ENCODE measurements around the gene MYH6. TPM values are rescaled to one million over a fixed set of nuclear protein-coding genes. Genes with fewer than 3 reads are reported as not detected.
"Not testable (repeated sequence)": the region's sequence is repeated elsewhere in the genome, so short reads cannot be mapped to it uniquely, and the experiment has no call there.

Gene MYH6
- total RNA-seq, 1 donor from 2014 or later: 0.11 TPM

DNA sequence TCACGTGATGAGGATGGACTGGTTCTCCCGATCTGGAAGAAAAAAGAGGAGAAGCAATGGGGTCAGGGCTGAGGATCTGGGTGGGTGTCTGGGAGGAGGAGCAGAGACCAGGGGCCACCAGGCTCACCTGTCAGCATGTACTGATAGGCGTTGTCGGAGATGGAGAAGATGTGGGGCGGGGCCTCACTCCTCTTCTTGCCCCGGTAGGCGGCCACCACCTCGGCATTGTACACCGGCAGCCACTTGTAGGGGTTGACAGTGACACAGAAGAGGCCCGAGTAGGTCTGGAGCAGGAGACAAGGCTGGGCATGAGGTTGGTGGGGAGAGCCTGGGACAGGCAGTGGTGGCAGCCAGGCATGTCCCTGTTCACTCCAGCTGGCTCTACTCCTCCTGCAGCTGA lies 3.0 kb downstream of the MYH6 start:
- no peak for DNase-seq (ENCODE audit: low spot score)
- no peaks in the 10 kb centered on the region for H3K9me3 Mint-ChIP-seq
- H3K36me3 Mint-ChIP-seq (ENCODE audit: low read depth): no peaks in the 10 kb centered on the region
- no peaks in the 10 kb centered on the region for H3K4me1 Mint-ChIP-seq (ENCODE audit: low read depth)
- H3K27me3 Mint-ChIP-seq (ENCODE audit: low read depth): no peaks in the 10 kb centered on the region
- no peak overlapping the region for H3K4me3 Mint-ChIP-seq (ENCODE audit: low read depth)
- intact Hi-C loops (cut with micrococcal nuclease): no loop called here
- no peak overlapping the region for H3K27ac Mint-ChIP-seq

DNA sequence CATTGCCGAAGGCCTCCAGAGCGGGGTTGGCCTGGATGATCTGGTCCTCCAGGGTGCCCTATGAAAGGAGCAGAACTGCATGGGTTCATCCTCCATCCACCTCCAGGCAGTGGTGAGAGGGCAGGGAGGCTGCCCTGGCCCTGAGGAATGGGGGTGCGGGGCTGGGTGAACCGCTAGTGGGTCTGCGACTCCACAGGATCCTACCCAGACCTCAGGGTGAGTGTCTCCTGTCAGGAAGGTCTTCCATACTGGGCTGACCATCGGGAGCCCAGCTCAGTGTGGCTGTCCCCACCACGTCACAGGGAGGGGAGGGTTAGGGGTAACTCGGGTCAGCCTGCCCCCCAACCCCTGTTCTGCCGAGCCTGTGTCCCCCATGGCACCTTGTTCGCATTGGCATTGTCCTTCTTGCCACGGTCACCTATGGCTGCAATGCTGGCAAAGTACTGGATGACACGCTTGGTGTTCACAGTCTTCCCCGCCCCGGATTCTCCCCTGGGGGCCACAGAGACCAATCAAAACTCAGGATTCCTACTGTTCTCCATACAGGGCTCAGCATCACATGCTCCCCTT lies 3.7 kb downstream of the MYH6 start:
- Mint-ChIP-seq H3K27me3 (ENCODE audit: low read depth) (no peaks in the 10 kb centered on the region), H3K4me1 (ENCODE audit: low read depth) (no peaks in the 10 kb centered on the region), H3K36me3 (ENCODE audit: low read depth) (no peaks in the 10 kb centered on the region), H3K4me3 (ENCODE audit: low read depth) (no peak overlapping the region), H3K27ac (no peak overlapping the region), H3K9me3 (no peaks in the 10 kb centered on the region)
- intact Hi-C loops (cut with micrococcal nuclease): no loop called here
- no peak for DNase-seq (ENCODE audit: low spot score)

DNA sequence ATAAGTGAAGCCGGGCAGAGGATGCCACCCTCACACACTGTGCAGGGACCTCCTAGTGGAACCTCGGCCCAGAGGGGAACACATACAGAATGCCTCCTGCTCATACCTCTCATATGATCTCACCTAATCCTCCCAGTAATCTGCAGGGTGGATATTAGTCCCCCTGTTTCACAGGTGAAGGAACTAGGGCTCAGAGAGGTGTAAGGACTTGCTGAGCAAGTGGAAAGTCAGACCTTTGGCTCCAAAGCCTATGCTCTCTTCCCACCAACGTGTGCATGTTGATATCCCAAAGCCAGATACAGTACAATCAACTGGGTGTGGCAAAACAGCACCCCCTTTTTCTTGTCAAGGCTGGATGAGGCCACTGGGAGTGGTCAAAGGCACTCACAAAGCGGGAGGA lies 4.2 kb downstream of the MYH6 start:
- H3K4me1 Mint-ChIP-seq (ENCODE audit: low read depth): no peaks in the 10 kb centered on the region
- no peak for DNase-seq (ENCODE audit: low spot score)
- H3K4me3 Mint-ChIP-seq (ENCODE audit: low read depth): no peak overlapping the region
- no peak overlapping the region for H3K27ac Mint-ChIP-seq
- no peaks in the 10 kb centered on the region for H3K27me3 Mint-ChIP-seq (ENCODE audit: low read depth)
- H3K36me3 Mint-ChIP-seq (ENCODE audit: low read depth): no peaks in the 10 kb centered on the region
- no peaks in the 10 kb centered on the region for H3K9me3 Mint-ChIP-seq
- intact Hi-C loops (cut with micrococcal nuclease): no loop called here

DNA sequence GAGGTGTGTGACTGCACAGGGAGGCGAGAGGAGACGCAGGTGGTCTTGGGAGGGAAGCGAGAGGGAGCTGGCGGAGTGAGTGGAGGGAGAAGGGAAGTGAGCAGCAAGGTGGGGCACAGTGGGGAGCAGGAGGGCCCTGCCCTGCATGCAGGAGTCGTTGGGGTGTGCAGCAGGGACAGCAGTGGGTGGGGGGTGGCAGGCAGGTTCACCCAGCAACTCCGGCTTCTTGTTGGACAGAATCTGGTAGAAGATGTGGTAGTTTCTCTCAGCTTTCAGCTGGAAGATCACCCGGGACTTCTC lies 5.0 kb downstream of the MYH6 start:
- intact Hi-C loops (cut with micrococcal nuclease): no loop called here
- DNase-seq (ENCODE audit: low spot score): no peak
- Mint-ChIP-seq H3K4me1 (ENCODE audit: low read depth) (no peaks in the 10 kb centered on the region), H3K27ac (no peak overlapping the region), H3K36me3 (ENCODE audit: low read depth) (no peaks in the 10 kb centered on the region), H3K4me3 (ENCODE audit: low read depth) (no peak overlapping the region), H3K27me3 (ENCODE audit: low read depth) (no peaks in the 10 kb centered on the region), H3K9me3 (no peaks in the 10 kb centered on the region)

DNA sequence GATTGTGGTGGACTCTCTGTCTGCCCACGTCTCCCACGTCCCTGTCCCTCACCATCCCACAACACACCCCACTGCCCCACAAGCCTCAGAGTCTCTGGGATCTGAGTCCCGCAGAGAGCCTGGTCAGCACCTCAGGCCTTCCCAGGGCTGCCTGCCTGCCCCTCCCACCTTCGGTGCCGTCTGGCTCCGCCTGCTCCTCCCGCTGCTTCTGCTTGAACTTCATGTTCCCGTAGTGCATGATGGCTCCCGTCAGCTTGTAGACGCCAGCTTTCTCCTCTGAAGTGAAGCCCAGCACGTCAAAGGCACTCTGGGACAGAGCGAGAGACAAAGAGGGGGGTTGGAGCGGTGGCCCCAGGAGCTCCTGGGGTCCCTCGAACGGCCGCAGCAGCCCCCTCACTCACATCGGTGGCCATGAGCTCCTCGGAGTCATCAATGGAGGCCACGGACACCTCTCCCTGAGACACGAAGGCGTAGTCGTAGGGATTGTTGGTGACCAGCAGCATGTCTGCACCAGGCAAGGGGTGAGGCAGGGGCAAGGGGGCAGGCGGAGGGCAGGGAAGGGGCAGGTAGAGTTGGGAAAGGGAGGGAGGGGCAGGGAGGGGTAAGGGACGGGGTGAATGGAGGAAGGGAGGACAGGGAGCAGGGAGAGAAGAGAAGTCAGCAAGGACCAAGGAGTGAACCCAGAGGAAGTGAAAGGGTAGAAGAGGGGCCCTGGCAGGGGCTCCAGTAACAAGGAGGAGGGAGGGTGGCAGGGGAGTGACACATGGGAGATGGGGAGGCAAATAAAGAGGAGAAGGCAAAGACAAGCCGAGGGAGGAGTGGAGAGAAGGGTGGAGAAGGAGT lies 5.6 kb downstream of the MYH6 start:
- intact Hi-C loops (cut with micrococcal nuclease): no loop called here
- no peak overlapping the region for H3K4me3 Mint-ChIP-seq (ENCODE audit: low read depth)
- DNase-seq (ENCODE audit: low spot score): no peak
- H3K9me3 Mint-ChIP-seq: no peaks in the 10 kb centered on the region
- H3K36me3 Mint-ChIP-seq (ENCODE audit: low read depth): no peaks in the 10 kb centered on the region
- no peaks in the 10 kb centered on the region for H3K4me1 Mint-ChIP-seq (ENCODE audit: low read depth)
- H3K27me3 Mint-ChIP-seq (ENCODE audit: low read depth): no peaks in the 10 kb centered on the region
- no peak overlapping the region for H3K27ac Mint-ChIP-seq

DNA sequence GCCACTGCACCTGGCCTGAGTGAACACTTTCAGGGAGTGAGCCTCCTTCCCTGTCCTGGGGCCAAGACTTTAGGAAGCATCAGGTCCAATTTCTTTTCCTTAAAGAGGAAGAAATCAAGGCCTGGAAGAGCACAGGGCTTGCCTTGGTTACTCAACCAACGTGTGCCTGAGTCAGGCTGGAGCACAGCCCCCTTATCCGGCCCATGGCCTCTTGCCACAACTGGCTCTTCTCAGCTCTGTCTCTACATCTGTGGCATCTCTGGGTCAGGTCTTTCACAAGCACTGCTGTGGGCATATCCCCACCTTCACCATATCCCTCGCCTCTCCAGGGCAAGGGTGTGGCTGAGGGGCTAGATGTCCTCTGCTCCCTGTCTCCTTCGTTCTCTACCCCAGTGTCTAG lies 6.8 kb downstream of the MYH6 start:
- H3K4me1 Mint-ChIP-seq (ENCODE audit: low read depth): no peaks in the 10 kb centered on the region
- DNase-seq (ENCODE audit: low spot score): no peak

DNA sequence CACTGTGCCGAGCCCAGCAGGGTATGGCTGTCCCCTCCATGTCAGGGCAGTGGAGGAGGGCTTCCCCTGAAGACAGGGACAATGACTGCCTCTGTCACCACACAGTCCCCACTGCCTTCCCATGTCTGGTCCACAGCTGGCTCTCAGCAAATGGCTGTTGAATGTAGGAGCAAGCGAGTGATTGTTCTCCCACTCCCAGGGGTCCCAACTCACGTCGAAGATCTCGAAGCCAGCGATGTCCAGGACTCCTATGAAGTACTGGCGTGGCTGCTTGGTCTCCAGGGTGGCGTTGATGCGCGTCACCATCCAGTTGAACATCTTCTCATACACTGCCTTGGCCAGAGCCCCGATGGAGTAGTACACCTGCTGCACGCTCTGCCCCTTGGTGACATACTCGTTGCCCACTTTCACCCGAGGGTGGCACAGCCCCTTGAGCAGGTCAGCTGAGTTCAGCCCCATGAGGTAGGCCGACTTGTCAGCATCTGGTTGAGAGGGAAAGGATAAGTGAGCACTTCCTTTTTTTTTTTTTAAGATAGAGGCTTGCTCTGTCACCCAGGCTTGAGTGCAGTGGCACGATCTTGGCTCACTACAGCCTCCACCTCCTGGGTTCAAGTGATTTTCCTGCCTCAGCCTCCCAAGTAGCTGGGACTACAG lies 7.5 kb downstream of the MYH6 start:
- H3K36me3 Mint-ChIP-seq (ENCODE audit: low read depth); H3K27me3 Mint-ChIP-seq (ENCODE audit: low read depth); intact Hi-C loops (cut with micrococcal nuclease); H3K4me3 Mint-ChIP-seq (ENCODE audit: low read depth); H3K27ac Mint-ChIP-seq; H3K9me3 Mint-ChIP-seq; DNase-seq (ENCODE audit: low spot score); H3K4me1 Mint-ChIP-seq (ENCODE audit: low read depth): not testable (repeated sequence)

More for the DNA sequence above, 6.8 kb downstream of the MYH6 start:
- Mint-ChIP-seq H3K27me3 (ENCODE audit: low read depth) (no peaks in the 10 kb centered on the region), H3K27ac (no peak overlapping the region), H3K36me3 (ENCODE audit: low read depth) (no peaks in the 10 kb centered on the region), H3K9me3 (no peaks in the 10 kb centered on the region), H3K4me3 (ENCODE audit: low read depth) (no peak overlapping the region)
- intact Hi-C loops (cut with micrococcal nuclease): no loop called here

DNA sequence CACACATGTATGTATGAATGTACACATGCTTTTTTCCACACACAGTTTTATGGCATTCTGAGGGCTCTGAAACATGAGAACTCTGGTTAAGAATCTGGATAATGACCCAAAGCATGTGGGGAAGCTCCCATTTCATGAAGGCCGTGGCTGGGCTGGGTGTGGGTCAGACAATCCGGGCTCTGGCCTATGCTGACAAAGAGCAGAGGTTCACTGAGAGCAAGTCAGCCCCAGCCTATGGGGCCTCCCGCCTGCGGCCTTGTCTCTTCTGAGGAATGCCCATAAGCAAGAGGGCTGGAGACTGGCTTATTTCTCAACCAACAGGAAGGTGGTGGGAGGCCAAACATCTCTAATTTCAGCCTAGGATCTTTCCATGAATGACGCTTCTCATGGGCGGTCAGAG lies 8.5 kb downstream of the MYH6 start:
- Mint-ChIP-seq H3K4me1 (ENCODE audit: low read depth) (no peaks in the 10 kb centered on the region), H3K4me3 (ENCODE audit: low read depth) (no peak overlapping the region), H3K27me3 (ENCODE audit: low read depth) (no peaks in the 10 kb centered on the region), H3K9me3 (no peaks in the 10 kb centered on the region), H3K36me3 (ENCODE audit: low read depth) (no peaks in the 10 kb centered on the region), H3K27ac (no peak overlapping the region)
- DNase-seq (ENCODE audit: low spot score): no peak
- intact Hi-C loops (cut with micrococcal nuclease): no loop called here

DNA sequence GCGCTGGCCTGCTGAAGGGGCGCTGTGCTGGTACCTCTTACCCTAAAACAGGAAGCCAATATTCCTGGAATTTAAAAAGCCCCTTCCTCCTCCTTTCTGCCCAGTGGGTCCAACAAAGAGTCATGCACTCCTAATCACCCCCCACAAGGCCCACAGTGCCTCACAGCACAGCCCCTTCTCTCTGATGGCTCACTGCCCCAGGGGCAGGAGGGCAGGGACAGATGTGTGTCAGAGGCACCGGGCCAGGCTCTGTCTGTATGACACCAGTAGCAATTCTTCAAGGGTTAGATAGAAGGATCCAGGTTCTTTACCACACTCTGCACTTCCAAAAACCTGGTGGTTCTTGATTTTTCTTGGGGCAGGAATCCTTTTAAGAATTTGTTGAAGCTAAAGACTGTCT lies 8.9 kb downstream of the MYH6 start:
- H3K9me3 Mint-ChIP-seq: no peaks in the 10 kb centered on the region
- no peaks in the 10 kb centered on the region for H3K36me3 Mint-ChIP-seq (ENCODE audit: low read depth)
- no peaks in the 10 kb centered on the region for H3K27me3 Mint-ChIP-seq (ENCODE audit: low read depth)
- DNase-seq (ENCODE audit: low spot score): no peak
- H3K4me1 Mint-ChIP-seq (ENCODE audit: low read depth): no peaks in the 10 kb centered on the region
- H3K4me3 Mint-ChIP-seq (ENCODE audit: low read depth): no peak overlapping the region
- intact Hi-C loops (cut with micrococcal nuclease): no loop called here
- H3K27ac Mint-ChIP-seq: no peak overlapping the region

DNA sequence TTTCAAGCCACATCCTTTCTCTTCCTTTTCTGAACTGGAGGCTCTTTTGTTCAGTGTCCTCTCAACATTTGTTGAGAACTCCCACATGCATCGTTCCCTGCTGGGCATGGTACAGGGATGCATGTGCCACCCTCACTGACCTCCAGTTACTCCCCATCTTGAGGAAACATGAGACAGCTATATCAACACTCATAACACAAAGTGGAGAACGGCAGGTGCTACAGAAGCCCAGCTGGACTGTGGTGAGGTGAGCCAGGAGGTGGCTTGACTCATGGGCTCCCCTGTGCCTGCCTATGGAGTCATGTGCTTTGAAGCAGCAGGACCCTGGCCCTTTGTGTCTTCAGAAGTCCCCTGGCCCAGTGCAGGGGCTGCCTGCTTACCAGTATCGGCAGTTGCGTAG lies 9.7 kb downstream of the MYH6 start:
- H3K36me3 Mint-ChIP-seq (ENCODE audit: low read depth): no peaks in the 10 kb centered on the region
- H3K9me3 Mint-ChIP-seq: no peaks in the 10 kb centered on the region
- H3K27ac Mint-ChIP-seq: no peak overlapping the region
- no peak overlapping the region for H3K4me3 Mint-ChIP-seq (ENCODE audit: low read depth)
- H3K4me1 Mint-ChIP-seq (ENCODE audit: low read depth): no peaks in the 10 kb centered on the region
- intact Hi-C loops (cut with micrococcal nuclease): no loop called here
- no peaks in the 10 kb centered on the region for H3K27me3 Mint-ChIP-seq (ENCODE audit: low read depth)
- no peak for DNase-seq (ENCODE audit: low spot score)

DNA sequence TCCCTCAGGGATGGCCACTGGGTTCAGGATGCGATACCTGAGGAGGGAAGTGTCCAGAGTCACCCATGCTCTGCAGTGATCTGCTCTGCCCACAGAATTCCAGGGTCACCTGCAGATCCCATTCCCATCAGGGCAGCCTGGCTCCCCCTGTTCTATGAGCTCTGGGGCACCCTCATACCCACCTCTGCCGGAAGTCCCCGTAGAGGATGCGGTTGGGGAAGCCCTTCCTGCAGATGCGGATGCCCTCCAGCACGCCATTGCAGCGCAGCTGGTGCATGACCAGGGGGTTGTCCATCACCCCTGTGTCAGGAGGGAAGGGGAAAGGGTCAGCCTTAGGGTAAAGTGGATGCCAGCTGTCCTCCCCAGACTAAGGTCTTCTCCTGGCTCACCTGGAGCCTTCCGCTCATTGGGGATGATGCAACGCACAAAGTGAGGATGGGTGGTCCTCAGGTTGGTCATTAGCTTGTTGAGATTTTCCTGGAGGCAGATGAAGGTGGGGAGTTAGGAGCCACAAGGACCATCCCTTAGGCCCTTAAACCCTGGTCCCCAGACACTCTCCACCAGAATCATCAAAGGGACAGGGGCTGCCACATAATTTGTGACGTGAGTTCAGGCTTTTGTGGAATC lies 11.2 kb downstream of the MYH6 start:
- no peaks in the 10 kb centered on the region for H3K36me3 Mint-ChIP-seq (ENCODE audit: low read depth)
- no peaks in the 10 kb centered on the region for H3K9me3 Mint-ChIP-seq
- DNase-seq (ENCODE audit: low spot score): no peak
- H3K4me1 Mint-ChIP-seq (ENCODE audit: low read depth): no peaks in the 10 kb centered on the region
- H3K4me3 Mint-ChIP-seq (ENCODE audit: low read depth): no peak overlapping the region
- no peak overlapping the region for H3K27ac Mint-ChIP-seq
- H3K27me3 Mint-ChIP-seq (ENCODE audit: low read depth): peaks cover 2% of the 10 kb centered on the region
- intact Hi-C loops (cut with micrococcal nuclease): no loop called here

DNA sequence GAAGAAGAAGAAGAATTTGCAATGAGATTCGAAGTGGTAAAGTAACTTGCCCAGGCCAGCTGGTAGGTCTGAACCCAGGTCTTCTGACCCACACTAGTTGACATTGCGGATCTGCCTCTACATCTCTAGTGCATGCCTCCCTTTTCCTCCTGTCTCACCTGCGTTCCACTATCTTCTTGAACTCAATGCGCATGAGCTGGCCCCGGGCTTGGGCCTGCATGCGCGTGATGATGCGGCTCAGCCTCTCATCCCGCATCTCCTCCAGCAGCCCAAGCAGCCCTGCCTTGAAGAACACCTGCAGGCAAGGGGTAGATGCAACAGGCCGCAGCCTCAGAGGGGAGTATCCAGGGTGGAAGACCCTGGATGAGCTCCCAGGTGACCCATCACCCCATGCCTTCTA lies 11.9 kb downstream of the MYH6 start:
- Mint-ChIP-seq H3K27me3 (ENCODE audit: low read depth) (peaks cover 2% of the 10 kb centered on the region), H3K4me3 (ENCODE audit: low read depth) (no peak overlapping the region), H3K9me3 (no peaks in the 10 kb centered on the region), H3K4me1 (ENCODE audit: low read depth) (no peaks in the 10 kb centered on the region), H3K27ac (no peak overlapping the region), H3K36me3 (ENCODE audit: low read depth) (no peaks in the 10 kb centered on the region)
- intact Hi-C loops (cut with micrococcal nuclease): no loop called here
- DNase-seq (ENCODE audit: low spot score): no peak

DNA sequence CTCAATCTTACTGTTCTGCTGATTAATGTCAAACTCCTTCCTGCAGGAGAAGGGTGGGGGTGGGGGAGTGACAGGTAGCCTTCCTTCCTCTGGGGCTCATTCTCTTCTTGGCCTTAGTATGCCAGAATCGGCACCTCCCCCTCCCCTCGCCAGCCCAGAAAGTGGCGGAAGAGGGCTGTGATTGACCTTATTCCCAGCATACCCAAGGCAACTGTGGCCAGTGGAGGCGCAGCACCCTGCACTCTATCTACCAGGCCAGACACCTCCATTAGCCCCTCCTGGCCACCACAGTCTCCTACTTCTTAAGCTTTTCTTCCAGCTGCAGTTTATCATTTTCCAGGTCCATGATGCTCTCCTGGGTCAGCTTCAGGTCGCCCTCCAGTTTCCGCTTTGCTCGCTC lies 15.5 kb downstream of the MYH6 start:
- H3K4me3 Mint-ChIP-seq (ENCODE audit: low read depth): no peak overlapping the region
- no peak for DNase-seq (ENCODE audit: low spot score)
- H3K9me3 Mint-ChIP-seq: no peaks in the 10 kb centered on the region
- H3K36me3 Mint-ChIP-seq (ENCODE audit: low read depth): no peaks in the 10 kb centered on the region
- H3K27ac Mint-ChIP-seq: no peak overlapping the region
- no peaks in the 10 kb centered on the region for H3K4me1 Mint-ChIP-seq (ENCODE audit: low read depth)
- intact Hi-C loops (cut with micrococcal nuclease): no loop called here
- peaks cover 2% of the 10 kb centered on the region for H3K27me3 Mint-ChIP-seq (ENCODE audit: low read depth)

Data from activated T-helper 2 cell treated with anti-CD3 and anti-CD28 coated beads, Interferon-gamma antibody, Interleukin-2, Interleukin-4, amounts not matched to agents 10 μg/mL and 5 μg/mL and 100 μg/mL, durations not matched to agents 14 hours and 24 hours and 36 hours (primary cell).